ENCODE measurements around the gene SETD2.

SETD2 gene

DNA sequence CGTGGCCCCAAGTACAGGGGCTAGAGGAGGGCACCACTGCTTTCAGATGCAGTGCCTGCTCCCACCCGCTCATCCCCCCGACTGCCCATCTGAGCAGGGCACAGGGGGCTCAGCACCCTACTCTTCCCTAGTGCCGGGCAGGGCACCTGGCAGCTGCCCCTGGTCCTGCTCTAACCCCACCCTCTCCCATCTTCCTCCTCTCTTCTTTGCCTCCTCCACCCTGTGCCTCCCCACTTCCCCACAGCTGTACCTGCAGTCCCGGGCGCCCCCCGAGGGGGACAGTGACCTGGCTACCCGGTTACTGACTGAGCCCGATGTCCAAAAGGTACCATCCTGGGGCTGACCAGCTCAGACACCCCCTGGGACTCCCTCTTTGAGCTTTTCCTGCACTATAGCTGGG, 171.7 kb downstream of the SETD2 start:
- H3K4me3 ChIP-seq (ENCODE audit: low read depth, low read length) = no peak overlapping the region
- no peak for DNase-seq (ENCODE audit: low read depth)

DNA sequence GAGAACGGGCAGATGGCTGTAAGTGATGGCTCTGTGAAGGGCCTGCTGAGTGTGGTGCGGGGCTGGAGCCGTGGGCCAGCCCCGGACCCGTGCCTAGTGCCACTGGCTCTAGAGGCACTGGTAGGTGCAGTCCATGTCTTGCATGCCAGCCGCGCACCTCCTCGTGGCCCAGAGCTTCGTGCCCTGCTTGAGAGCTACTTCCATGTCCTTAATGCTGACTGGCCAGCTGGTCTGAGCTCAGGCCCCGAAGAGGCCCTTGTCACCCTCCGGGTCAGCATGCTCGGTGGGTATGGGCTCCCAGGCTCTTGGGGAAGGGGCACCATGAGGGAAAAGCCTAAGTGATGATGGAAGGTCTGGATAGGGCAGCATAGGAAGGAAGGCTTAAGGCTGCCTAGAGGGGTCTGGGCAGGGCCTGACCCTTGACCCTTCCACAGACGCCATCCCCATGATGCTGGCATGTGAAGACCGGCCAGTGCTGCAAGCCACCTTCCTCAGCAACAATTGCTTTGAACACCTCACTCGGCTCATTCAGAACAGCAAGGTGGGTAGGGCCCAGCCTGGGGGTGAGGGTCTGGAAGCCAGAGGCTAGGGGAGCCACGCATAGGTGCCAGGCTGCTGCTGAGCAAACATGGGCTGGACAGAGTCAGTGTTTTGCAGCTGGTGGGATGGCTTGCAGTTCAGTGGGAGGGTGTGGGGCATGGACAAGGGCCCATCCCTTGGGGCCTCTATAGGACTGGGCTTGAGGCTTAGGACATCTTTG, 172.3 kb downstream of the SETD2 start:
- no peak for DNase-seq (ENCODE audit: low read depth)
- no peak overlapping the region for H3K4me3 ChIP-seq (ENCODE audit: low read depth, low read length)

DNA sequence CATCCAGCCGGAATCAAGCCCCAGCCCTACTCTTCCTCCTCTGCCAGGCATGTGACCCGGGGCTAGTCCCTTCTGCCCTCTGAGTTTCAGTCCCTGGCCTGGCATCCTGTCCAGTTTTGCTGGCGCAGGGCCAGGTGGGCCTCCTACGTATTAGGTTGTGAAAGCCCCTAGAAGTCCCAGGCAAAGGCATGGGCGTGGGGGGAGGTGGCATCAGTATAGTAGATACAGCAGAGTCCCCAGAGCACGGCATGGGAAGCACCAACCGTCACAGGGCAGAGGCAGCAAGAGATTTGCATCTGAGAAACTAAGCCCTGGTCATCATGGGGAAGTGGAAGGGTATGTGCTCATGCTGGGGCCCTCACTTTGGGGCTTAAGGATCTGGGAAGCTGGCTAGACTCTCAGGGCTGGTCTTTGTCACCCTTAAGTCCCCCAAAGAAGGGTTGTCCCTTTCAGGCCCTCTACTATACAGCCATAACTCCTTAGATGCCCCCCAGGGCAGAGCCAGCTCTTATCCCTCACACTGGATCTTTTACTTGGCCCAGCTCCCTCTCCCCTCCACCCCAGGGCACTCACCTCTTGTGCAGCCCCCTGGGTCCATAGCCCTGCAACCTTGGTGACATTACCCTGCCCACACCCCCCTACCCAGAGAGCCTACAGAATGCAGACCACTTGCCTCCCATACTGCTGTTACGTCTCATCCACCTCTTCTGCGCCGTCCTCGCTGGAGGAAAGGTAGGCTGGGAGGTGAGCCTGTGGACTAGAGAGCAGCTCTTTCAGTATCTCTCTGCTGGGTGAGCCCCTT, 173.1 kb downstream of the SETD2 start:
- no peak overlapping the region for H3K4me3 ChIP-seq (ENCODE audit: low read depth, low read length)
- DNase-seq (ENCODE audit: low read depth) = no peak

DNA sequence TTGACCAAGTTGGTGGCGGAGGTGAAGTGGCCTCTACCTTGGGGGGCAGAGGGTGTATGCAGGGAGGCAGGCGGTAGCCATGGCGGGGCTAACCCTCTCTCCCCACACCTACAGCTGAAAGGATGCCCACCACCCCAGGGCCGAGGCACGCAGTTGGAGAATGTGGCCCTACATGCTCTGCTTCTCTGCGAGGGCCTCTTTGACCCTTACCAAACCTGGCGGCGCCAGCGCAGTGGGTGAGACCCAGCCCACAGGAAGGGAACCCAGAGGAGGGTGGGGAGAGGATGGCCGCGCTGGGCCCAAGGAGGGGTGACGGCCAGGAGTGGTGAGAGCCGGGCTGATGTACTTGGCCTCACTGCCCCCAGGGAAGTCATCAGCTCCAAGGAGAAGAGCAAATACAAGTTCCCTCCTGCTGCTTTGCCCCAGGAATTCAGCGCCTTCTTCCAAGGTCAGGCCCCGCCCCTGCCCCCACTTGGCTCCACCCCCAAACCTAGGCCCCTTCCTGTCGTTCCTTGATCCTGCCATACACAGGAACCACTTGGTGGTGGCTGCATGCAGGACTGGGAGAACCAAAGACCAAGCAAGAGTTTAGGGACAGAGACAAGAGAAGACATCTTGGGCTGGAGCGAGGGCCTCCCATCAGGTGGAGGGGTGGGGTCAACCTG, 174.6 kb downstream of the SETD2 start:
- DNase-seq (ENCODE audit: low read depth) = no peak

DNA sequence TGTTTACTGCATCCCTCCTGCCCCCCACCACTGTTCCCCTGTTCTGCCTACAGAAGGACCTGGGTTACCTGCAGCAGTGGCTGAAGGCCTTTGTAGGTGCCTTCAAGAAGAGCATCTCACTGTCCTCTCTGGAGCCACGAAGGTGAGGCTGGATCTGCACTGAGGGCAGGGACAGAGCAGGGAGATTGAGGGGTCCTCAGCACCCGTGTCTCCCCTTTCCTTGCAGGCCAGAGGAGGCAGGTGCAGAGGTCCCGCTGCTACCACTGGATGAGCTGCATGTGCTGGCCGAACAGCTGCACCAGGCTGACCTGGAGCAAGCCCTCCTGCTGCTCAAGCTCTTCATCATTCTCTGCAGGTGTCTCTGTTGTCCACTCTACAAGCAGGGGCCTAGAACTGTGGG, 175.3 kb downstream of the SETD2 start:
- H3K4me3 ChIP-seq (ENCODE audit: low read depth, low read length) = no peak overlapping the region

More for the DNA sequence above, 174.6 kb downstream of the SETD2 start:
- no peak overlapping the region for H3K4me3 ChIP-seq (ENCODE audit: low read depth, low read length)

DNA sequence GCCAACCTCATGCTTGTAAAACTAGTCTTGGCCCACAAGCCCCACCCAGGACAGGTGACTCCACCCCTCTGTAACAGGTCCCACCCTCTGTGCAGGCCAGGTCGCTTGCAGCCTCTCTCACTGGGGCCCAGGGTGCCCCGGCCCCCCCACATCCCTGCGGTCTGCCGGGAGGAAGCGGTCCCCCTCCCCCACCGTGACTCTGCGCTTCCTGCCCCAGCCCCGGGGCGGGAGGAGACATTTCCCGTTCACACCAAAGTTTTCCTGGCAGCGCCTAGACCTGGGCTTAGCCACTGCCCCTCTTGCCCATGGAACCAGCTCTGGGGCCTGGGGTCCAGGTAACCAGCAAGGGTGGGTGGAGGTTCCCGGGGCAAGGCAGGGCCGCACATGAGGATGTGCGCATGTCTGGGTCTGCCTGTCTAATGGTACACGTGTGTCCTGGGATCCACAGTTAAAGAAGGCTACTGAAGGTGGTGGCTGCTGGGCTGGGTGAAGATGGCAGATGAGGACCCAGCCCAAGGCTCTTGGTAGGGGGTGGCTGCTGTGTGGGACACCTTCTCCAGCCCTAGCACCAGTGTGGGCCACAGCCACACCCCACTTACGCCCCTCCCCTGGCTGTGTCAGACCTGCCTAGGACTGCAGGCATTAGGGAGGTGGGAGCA, 176.0 kb downstream of the SETD2 start:
- no peak overlapping the region for H3K4me3 ChIP-seq (ENCODE audit: low read depth, low read length)
- DNase-seq (ENCODE audit: low read depth) = no peak

More for the DNA sequence above, 175.3 kb downstream of the SETD2 start:
- DNase-seq (ENCODE audit: low read depth) = no peak

DNA sequence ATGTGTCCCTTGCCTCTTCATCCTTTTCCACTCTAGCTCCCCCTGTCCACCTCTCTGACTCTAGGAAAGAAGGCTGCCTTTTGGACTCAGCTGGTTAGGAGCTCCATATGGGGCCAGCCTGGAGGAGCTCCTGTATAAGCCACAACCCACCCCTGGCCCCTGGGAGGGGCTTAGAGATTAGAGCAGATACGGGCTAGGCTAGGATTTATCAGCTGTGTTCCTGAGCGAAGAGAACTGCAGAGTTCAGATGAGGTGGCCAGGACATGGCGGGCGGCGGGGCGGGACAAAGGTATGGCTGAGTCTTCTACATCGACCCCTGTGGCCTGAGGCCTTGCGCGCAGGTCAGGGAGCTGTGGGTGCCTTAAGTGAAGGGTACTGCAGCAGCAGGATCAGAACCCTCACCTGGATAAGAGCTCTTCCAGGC, 176.6 kb downstream of the SETD2 start:
- no peak for DNase-seq (ENCODE audit: low read depth)
- H3K4me3 ChIP-seq (ENCODE audit: low read depth, low read length) = no peak overlapping the region

DNA sequence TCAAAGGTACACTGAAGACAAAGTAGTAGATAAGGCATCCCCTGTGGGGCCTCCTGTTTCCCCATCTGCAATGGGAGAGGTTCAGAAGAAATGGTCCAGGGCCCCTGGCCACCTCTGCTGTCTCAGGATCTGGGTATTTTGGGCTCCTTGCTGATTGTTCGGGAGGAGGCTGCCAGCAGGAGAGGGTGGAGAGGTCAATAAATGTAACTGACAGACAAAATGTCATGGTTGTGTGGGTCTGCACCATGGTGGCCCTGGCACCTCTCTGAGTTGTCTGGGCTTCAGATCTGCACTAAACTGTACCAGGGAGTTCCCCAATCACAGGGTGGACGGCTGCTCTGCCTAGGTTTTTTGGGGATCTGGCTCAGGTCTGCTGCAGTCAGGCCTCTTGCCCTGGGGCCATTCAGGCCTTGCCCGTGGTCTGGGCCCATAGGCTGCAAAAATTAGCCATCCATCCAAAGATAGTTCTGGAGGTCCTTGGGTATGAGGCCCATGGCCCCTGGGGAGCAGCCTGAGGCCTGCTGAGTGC, 177.1 kb downstream of the SETD2 start:
- no peak overlapping the region for H3K4me3 ChIP-seq (ENCODE audit: low read depth, low read length)
- no peak for DNase-seq (ENCODE audit: low read depth)

DNA sequence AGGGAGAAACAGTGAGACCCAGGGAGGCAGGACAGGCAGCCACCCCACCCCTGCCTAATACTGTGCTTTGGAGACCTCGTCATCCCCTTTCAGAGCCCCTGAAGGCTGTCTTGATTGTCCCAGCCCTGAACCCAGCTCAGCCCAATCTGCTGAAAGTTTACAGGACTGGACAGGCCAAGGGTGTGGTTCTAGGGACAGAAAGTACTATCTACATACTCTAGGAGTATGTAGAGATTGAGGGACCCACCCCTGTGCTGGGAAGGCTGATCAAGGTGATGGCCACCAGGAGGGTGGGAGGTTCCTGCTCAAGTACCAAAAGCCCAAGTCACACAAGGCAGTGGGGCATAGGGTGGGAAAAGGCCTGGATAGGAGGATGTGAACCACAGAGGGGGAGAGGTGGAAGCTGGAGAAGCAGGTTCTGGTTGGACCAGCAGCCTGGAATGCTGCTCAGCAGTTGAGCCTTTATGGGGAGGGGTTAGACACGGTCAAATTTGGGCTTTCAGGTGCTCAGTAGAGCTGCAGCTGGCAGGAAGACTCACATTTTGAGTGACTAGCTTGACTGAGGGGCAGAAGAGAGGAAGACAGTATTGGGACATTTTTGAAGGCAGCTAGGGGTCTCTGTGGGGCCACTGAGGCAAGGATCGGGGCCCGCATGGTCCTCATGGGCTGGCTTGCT, 177.7 kb downstream of the SETD2 start:
- no peak for DNase-seq (ENCODE audit: low read depth)
- H3K4me3 ChIP-seq (ENCODE audit: low read depth, low read length) = no peak overlapping the region

DNA sequence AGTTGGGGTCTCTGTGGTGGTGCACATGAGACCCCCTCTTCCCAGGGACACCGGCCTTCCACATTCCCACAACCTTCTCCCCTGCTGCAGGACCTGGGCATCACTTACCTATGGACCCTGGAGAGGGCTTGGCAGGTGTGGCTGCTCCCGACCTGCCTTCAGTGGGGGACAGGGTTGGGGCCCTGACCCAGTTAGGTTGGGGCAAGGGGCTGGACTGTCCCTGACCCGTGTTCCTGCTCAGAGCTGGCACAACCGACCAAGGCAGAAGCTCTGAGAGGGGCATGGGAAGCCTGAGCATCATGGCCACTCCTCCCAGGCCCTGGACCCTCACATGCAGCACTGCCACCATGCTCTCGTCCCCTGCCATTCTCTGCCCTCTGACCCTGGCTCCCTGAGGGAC, 178.3 kb downstream of the SETD2 start:
- no peak overlapping the region for H3K4me3 ChIP-seq (ENCODE audit: low read depth, low read length)
- DNase-seq (ENCODE audit: low read depth) = no peak

DNA sequence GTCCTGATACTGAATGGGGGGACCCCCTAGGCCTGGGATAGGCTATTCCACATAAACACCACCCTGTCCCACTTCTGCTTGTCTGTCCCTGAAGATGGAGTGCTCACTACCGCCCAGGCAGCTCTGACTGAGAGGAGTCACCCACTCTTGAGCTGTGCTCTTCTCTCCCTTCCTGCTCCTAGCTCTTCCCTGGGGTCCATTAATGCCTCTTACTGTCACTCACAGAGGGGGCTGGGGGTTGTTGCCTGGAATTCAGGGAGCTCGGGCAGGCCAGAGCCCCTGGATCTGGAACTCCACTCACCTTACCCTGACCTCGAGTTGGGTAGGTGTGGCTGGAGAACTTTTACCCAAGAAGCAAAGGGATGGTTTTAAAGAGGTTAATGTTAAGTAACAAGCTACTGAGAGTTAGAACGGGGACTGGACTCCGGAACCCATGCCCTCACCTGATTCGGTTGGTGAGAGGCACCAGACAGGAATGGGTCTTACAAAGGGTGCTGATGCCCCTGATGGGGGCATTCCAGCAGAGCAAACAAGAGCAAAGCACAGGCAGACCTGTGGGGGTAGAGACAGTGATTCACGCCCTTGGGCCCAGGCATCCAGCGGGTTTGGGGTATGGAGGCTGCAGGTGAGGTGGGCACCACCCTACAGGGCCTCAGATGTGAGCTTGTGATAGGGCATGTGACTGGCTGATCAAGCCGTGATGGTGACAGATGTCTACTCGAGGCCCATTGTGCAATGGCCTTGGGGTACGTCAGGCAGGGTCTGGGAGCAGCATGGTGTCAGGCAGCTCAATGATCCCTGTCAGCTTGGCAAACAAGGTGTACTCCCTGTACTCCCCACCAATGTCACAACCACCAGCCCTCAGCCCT, 179.1 kb downstream of the SETD2 start:
- DNase-seq (ENCODE audit: low read depth) = no peak
- no peak overlapping the region for H3K4me3 ChIP-seq (ENCODE audit: low read depth, low read length)

DNA sequence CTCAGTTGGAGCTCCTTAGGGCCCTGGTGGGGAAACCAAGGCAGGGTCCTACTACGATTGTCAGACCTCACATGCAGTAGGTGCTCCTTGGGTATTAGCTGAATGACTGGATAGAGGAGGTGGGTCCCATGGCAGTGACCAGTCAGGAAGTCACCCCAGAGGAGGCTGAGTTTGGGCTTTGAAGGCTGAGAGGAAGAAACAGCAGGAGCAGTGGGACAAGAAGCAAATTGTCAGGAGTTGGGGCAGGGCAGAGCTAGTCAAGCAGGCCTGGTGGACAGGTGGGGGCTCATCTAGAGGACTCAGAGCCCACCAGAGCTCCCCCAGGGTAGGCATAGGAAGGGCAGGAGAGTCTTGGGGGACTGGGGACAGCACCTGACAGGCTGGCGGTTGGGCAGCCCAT, 181.4 kb downstream of the SETD2 start:
- no peak overlapping the region for H3K4me3 ChIP-seq (ENCODE audit: low read depth, low read length)
- no peak for DNase-seq (ENCODE audit: low read depth)

DNA sequence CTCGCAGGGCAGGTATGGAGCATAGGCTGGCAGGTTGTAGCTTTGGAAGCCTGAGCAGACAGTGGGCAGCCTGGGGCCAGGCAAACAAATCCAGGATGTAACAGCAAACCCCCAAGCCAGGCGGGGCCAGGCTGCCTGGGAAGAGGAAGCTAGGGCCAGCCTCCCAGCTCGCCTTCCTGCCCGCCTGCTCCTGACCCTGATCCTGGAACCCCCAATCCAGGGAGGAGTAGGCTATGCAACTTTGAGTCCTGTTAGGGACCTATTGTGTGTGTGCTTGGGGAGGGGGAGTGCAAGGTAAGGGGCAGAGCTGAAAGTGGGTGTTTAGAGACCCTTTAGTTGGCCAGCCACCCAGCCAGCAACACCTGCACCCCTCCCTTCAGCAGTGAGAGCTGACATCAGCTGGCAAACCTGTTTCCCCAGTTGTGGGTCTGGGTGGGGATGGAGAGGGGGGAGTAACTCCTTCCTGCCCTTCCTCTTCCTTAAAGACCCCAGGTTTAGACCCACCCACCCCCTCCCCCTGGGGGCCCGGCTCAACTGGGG, 181.9 kb downstream of the SETD2 start:
- DNase-seq (ENCODE audit: low read depth) = no peak
- no peak overlapping the region for H3K4me3 ChIP-seq (ENCODE audit: low read depth, low read length)

DNA sequence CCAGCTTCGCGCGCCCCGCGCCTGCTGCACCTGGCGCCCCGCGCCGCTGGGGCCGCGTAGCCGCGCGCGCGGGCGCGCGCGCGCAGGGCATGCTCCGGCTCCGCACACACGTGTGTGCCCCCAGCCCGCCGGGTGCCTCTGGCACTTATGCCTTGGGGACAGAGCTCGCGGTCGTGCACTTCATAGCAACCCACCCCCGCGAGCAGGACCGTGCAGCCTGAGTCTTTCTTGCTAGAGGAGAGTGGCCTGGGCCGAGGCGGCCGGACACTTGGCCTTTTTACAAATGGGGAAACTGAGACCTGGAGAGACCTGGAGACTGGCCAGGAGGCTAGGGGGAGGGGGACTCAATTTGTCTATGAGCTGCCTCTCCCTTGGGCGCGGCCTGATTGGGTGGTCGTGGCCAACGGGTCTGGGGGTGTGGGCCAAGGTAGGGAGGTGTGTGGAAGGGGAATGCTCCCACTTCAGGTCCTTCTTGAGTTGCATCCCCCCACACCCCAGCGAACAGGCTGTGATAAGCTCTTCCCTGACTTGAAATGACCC, 183.9 kb downstream of the SETD2 start:
- DNase-seq (ENCODE audit: low read depth) = no peak
- peak overlapping the region; percentile 69 for H3K4me3 ChIP-seq (ENCODE audit: low read depth, low read length)

DNA sequence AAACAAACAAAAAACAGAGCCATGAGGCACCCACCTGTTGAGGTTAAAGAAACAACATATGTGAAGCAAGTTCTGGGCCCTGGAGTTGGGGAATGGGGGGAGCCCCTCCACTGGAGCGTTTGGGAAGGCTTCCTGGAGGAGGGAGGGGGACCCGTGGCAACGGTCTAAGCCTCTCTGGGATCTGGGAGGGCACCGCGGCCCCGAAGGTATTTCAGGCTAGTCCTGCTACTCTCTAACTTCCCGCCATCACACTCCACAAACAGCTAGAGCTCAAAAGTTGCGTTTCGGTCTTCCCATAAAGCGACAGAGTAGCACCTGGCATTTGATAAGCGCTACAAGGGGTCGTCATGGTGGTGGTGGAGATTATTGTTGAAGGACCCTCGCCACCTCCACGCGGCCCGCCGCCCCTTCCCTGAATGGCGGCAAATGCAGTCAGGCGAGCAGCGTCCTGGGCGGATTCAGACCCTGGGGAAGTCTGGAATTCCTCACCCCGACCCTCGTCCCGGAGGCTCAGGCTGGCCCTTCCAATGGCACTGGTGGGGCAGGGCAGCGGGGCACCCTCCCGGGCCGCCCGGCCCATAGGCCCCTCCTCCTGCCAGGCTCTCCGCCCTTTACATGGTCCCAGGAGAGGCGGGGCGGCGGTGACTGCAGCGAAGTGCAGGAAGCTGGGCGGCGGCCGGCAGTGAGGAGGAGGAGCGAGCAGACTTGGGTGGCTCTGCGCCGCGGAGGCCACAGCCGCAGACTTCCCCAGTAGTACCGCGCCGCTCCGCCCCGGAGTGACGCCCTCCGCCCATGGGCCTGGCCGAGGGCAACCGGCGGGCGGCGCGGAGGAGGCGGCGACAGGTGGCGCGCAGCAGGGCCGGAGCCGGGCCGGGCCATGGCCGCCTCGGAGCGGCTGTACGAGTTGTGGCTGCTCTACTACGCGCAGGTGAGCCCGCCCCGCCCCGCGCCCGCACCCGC, 184.6 kb downstream of the SETD2 start, which contains the start of gene NBEAL2:
TSS of gene NBEAL2 (plus strand) at position 682 of the 960 bp plus-strand sequence. CDS start at position 878, 196 bp downstream.
- peak within 1 kb of the TSS; percentile 69 for H3K4me3 ChIP-seq (ENCODE audit: low read depth, low read length)
- peak; percentile 53 for DNase-seq (ENCODE audit: low read depth)

DNA sequence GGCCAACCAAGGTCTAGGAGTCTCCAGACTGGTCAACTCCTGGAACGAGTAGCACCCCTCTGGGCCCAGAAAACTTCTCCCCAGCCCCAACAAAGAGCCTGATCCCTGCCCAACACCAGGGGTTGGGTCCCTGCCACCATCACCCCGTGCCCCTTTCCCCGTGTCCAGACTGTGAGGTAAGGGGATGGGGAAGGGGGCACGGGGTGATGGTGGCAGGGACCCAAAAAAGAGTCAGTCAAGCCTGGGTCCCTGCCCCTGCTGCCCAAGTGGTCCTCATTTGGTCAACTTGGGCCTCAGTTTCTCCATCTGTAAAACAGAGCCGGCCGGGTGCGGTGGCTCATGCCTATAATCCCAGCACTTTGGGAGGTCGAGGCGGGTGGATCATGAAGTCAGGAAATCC, 185.5 kb downstream of the SETD2 start:
- DNase-seq (ENCODE audit: low read depth) = no peak

More for the DNA sequence above, 185.5 kb downstream of the SETD2 start:
- no peak overlapping the region for H3K4me3 ChIP-seq (ENCODE audit: low read depth, low read length)
